Liver (tissue), 9 donors: ENCODE measurements around the gene PTCD2. TPM values are rescaled to one million over a fixed set of nuclear protein-coding genes. Genes with fewer than 3 reads are reported as not detected.

Experiments used
- DNase-seq: peaks from one replicate; pipeline ENCODE4 v3.0.0-alpha.2; 2017; ENCODE audit warnings: low spot score
- H3K27ac ChIP-seq, 2 donors: one replicate each; pipeline ENCODE4 v1.7.0; 2013; ENCODE audit warnings: inconsistent platforms in 2 of 2, low read length in 2 of 2, control low read depth in 1 of 2, low read depth in 1 of 2, mild to moderate bottlenecking in 1 of 2
- H3K27me3 ChIP-seq, 4 donors: one replicate each; pipeline versions ENCODE4 v1.6.1 to v1.7.0; 2013; ENCODE audit warnings: low read length in 3 of 4, inconsistent platforms in 1 of 4, mild to moderate bottlenecking in 1 of 4, moderate library complexity in 1 of 4; ENCODE audit not compliant: control insufficient read depth in 4 of 4, insufficient read depth in 4 of 4
- H3K36me3 ChIP-seq, 4 donors: one replicate each; pipeline versions ENCODE4 v1.6.1 to v1.7.0; 2013; ENCODE audit warnings: low read length in 3 of 4, mild to moderate bottlenecking in 3 of 4, low read depth in 1 of 4, moderate library complexity in 1 of 4; ENCODE audit not compliant: control insufficient read depth in 4 of 4, insufficient read depth in 3 of 4
- H3K4me1 ChIP-seq, 4 donors: one replicate each; pipeline versions ENCODE4 v1.6.1 to v1.7.0; 2013; ENCODE audit warnings: low read length in 3 of 4, mild to moderate bottlenecking in 3 of 4, moderate library complexity in 1 of 4; ENCODE audit not compliant: control insufficient read depth in 4 of 4, insufficient read depth in 4 of 4
- H3K4me3 ChIP-seq, 3 donors: one replicate each; pipeline versions ENCODE4 v1.6.1 to v1.7.0; 2013; ENCODE audit warnings: low read length in 3 of 3, control low read depth in 1 of 3, low read depth in 1 of 3, mild to moderate bottlenecking in 1 of 3
- H3K9ac ChIP-seq, 2 donors: one replicate each; pipeline ENCODE4 v1.7.0; 2013; ENCODE audit warnings: low read length in 2 of 2, mild to moderate bottlenecking in 2 of 2, moderate library complexity in 2 of 2, control low read depth in 1 of 2, low read depth in 1 of 2
- H3K9me3 ChIP-seq, 4 donors: one replicate each; pipeline versions ENCODE4 v1.6.1 to v1.7.0; 2013; ENCODE audit warnings: low read length in 3 of 4; ENCODE audit not compliant: control insufficient read depth in 4 of 4
- ATF3 ChIP-seq: IDR thresholded peaks from 2 replicates; pipeline ENCODE4 v1.6.1; 2016; ENCODE audit warnings: antibody characterized with exemption
- CTCF ChIP-seq: fragments of 150-350 bp; IDR thresholded peaks from 2 replicates; pipeline ENCODE4 v1.5.1; 2017; ENCODE audit warnings: improper control_type of control experiment, low read depth, low read length; ENCODE audit not compliant: missing input control
- EGR1 ChIP-seq, 2 donors: IDR thresholded peaks; 2 replicates each; pipeline ENCODE4 v1.6.1; 2016 to 2018; ENCODE audit warnings: antibody characterized with exemption in 2 of 2, low read depth in 2 of 2
- FOXA1 ChIP-seq: IDR thresholded peaks from 2 replicates; pipeline ENCODE4 v1.6.1; 2016; ENCODE audit warnings: antibody characterized with exemption
- FOXA2 ChIP-seq: IDR thresholded peaks from 2 replicates; pipeline ENCODE4 v1.6.1; 2016; ENCODE audit warnings: antibody characterized with exemption
- GABPA ChIP-seq, 2 donors: IDR thresholded peaks in 1 of 2; conservative IDR thresholded peaks in 1 of 2; 2 replicates each; pipeline ENCODE4 v1.6.1; 2016; ENCODE audit warnings: antibody characterized with exemption in 2 of 2, mild to moderate bottlenecking in 1 of 2, moderate library complexity in 1 of 2
- HNF4A ChIP-seq, 2 donors: conservative IDR thresholded peaks; 2 replicates each; pipeline ENCODE4 v1.6.1; 2016; ENCODE audit warnings: antibody characterized with exemption in 2 of 2, mild to moderate bottlenecking in 2 of 2
- HNF4G ChIP-seq: IDR thresholded peaks from 2 replicates; pipeline ENCODE4 v1.6.1; 2016; ENCODE audit warnings: antibody characterized with exemption
- JUND ChIP-seq, 2 donors: IDR thresholded peaks; 2 replicates each; pipeline ENCODE4 v1.6.1; 2016; ENCODE audit warnings: antibody characterized with exemption in 2 of 2
- NR2F2 ChIP-seq: IDR thresholded peaks from 2 replicates; pipeline ENCODE4 v1.6.1; 2016; ENCODE audit warnings: antibody characterized with exemption
- RAD21 ChIP-seq, 2 donors: IDR thresholded peaks; 2 replicates each; pipeline ENCODE4 v1.6.1; 2016; ENCODE audit warnings: antibody characterized with exemption in 2 of 2, mild to moderate bottlenecking in 2 of 2
- REST ChIP-seq: IDR thresholded peaks from 2 replicates; pipeline ENCODE4 v1.6.1; 2016; ENCODE audit warnings: antibody characterized with exemption, mild to moderate bottlenecking
- TAF1 ChIP-seq: conservative IDR thresholded peaks from 2 replicates; pipeline ENCODE4 v1.6.1; 2016; ENCODE audit warnings: antibody characterized with exemption, mild to moderate bottlenecking
- YY1 ChIP-seq: IDR thresholded peaks from 2 replicates; pipeline ENCODE4 v1.6.1; 2016; ENCODE audit warnings: antibody characterized with exemption, mild to moderate bottlenecking
- WGBS: extraction: QIAGEN DNeasy Blood & Tissue Kit; methylation state at CpG from one replicate; pipeline ENCODE4 v1.1.7; 2013; 5-methylcytosine and 5-hydroxymethylcytosine counted together
- polyA plus RNA-seq, 2 donors: library from polyadenylated mRNA; stranded (reverse) in 1 of 2; unstranded in 1 of 2; fragments of 200-250 nt in 1 of 2; fragments of >200 nt in 1 of 2; fragmentation: Nextera tagmentation in 1 of 2; extraction: Ambion mirVana in 1 of 2; gene quantifications; one replicate each; pipeline versions ENCODE4 v1.2.1 to v1.2.3, GENCODE V29; 2013 to 2015
- total RNA-seq, 2 donors: library from RNA; depleted of rRNA; stranded (reverse); fragments of >200 nt; gene quantifications; one replicate each; pipeline ENCODE4 v1.2.3, GENCODE V29; 2014
- TF ChIP-seq, protein P1 (sequence below): IDR thresholded peaks from 2 replicates; pipeline ENCODE4 v1.6.1; 2016; ENCODE audit warnings: antibody characterized with exemption
- donor health status: healthy.
- donor health status: healthy.
- donor health status: healthy.
- donor health status: healthy.
- donor health status: healthy.

Gene PTCD2
- total and polyA plus RNA-seq, 4 donors = 4.4 to 5.9 (median 5.2) TPM

- no peaks in the 10 kb centered on the region for H3K27me3 ChIP-seq
- H3K4me1 ChIP-seq = no peaks in the 10 kb centered on the region
- no peak overlapping the region for H3K9ac ChIP-seq
- no peak overlapping the region for H3K4me3 ChIP-seq
- DNase-seq = no peak
- H3K9me3 ChIP-seq = no peaks in the 10 kb centered on the region
- no peaks in the 10 kb centered on the region for H3K36me3 ChIP-seq
- no peak overlapping the region for H3K27ac ChIP-seq
- TF ChIP-seq, protein P1, sequence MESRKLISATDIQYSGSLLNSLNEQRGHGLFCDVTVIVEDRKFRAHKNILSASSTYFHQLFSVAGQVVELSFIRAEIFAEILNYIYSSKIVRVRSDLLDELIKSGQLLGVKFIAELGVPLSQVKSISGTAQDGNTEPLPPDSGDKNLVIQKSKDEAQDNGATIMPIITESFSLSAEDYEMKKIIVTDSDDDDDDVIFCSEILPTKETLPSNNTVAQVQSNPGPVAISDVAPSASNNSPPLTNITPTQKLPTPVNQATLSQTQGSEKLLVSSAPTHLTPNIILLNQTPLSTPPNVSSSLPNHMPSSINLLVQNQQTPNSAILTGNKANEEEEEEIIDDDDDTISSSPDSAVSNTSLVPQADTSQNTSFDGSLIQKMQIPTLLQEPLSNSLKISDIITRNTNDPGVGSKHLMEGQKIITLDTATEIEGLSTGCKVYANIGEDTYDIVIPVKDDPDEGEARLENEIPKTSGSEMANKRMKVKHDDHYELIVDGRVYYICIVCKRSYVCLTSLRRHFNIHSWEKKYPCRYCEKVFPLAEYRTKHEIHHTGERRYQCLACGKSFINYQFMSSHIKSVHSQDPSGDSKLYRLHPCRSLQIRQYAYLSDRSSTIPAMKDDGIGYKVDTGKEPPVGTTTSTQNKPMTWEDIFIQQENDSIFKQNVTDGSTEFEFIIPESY = no peak
- TF ChIP-seq JUND (IDR thresholded peaks at IDR 0.05) (no peak), TAF1 (no peak), GABPA (IDR thresholded peaks at IDR 0.05 in 1 of 2, conservative IDR thresholded peaks at IDR 0.05 in 1 of 2) (no peak), FOXA1 (no peak), HNF4G (no peak), HNF4A (conservative IDR thresholded peaks at IDR 0.05) (no peak), YY1 (no peak), FOXA2 (no peak), NR2F2 (no peak), REST (no peak), CTCF (no peak)
These were observed 72.9 kb downstream of the PTCD2 start for GRCh38 chr5:72393052-72393451.

DNA sequence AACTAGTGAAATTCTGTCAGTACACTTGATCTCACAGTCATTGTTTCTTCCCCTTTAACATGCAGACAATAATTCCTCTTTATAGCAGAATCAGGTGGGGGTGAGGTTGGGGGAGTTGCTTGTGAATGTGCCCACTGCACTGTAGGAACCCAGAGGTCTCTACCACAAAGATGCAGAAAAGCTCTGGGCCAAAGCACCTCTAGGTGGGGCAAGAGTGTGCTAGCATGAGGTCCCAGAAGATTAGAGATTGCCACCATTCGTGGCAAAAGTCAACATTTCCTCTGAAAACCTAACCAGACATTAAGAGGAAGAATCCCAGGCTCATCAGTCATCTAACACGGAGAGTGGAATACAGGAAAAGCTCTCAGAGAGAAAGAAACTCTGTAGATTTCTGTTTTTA lies 74.5 kb downstream of the PTCD2 start:
- no peaks in the 10 kb centered on the region for H3K27me3 ChIP-seq
- H3K9ac ChIP-seq = no peak overlapping the region
- no peaks in the 10 kb centered on the region for H3K9me3 ChIP-seq
- no peak overlapping the region for H3K27ac ChIP-seq
- no peaks in the 10 kb centered on the region for H3K36me3 ChIP-seq
- no peaks in the 10 kb centered on the region for H3K4me1 ChIP-seq
- TF ChIP-seq RAD21 (IDR thresholded peaks at IDR 0.05) = peak; percentile 39 to 66
- no peak for TF ChIP-seq ATF3
- no peak for TF ChIP-seq HNF4G
- TF ChIP-seq FOXA2 = no peak
- TF ChIP-seq, protein P1 = no peak
- no peak for TF ChIP-seq EGR1 (IDR thresholded peaks at IDR 0.05; ENCODE audit: low read depth in 2 of 2)
- WGBS = 33% methylated on average over 2 of the region's 2 CpGs
- H3K4me3 ChIP-seq = no peak overlapping the region
- DNase-seq = no peak
